Measurements from ENCODE around the gene OCA2.
"Not testable (repeated sequence)": the region's sequence is repeated elsewhere in the genome, so short reads cannot be mapped to it uniquely, and the experiment has no call there.

Gene OCA2

DNA sequence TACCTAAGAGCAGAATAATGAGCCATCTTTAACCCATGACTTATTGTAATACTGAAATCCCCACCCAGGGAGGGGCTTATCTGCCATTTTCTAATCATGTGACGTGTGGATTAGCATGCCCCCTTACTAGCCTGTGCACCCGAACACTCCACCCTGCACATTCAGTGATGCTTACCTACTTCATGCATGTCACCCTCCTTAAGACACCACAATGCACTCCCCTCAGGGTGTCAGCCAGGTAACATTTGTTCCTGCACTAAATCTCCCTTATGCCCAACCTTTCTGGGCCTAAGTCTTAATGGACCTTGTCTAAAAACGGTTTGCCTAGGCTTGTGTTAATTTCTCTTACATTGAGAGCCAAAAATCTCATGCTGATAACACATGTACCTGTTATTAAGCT lies 336.6 kb downstream of the OCA2 start:
- no peak for DNase-seq

DNA sequence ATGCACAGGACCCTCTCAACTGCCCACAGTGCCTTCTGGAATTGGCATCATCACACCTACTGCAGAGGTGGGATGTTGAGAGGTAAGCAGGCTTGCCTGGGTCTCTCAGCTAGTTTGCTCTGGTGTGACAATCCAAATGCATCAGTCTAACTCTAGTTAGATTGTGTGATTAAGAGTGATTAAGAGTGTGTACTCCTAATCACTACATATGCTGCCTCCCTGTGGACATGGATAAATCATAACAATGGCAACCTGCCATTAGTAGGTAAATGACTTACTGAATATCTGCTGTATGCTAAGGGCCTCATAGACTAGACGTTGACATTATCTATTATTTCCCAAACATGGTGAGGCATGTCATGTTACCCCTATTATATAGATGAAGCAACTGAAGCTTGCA lies 342.1 kb downstream of the OCA2 start:
- DNase-seq, result no peak

DNA sequence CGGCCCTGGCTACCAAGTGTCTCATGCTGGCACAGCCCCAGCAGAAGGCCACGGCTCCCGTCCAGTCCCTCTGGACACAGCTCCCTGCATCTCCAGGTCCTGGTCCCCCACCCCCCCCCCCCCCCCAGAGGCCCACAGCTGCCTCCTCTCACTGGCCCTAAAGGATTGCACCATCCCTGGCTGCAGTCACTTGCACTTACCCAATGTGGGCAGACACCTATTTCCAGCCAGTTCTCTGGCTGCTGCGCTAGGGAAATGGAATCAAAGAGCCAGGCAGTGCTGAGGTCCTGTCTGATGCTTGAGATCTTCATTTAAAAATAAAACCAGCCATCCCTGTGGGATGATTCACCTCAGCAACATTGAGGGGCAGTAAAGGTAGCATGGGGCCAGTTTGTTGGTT lies 346.4 kb downstream of the OCA2 start:
- DNase-seq, result no peak

DNA sequence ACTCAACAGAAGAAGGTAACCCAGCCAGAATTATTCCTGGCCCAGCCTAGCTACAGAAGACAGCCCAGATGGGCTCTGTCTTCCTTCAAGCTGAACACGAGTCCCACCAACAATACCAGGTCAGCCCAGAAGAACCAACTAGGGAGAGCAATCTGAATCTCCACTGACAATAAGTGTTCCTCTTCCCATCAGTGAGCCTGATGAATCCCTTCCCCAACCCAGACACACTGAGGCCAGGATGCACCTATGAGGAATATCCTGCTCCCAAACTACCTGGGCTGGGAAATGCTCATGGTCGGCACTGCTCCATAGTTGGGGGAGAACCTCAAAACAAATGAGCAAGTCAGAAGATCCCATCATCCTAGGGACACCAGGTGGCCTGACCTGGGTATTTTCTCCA lies 351.1 kb downstream of the OCA2 start:
- DNase-seq, result no peak

DNA sequence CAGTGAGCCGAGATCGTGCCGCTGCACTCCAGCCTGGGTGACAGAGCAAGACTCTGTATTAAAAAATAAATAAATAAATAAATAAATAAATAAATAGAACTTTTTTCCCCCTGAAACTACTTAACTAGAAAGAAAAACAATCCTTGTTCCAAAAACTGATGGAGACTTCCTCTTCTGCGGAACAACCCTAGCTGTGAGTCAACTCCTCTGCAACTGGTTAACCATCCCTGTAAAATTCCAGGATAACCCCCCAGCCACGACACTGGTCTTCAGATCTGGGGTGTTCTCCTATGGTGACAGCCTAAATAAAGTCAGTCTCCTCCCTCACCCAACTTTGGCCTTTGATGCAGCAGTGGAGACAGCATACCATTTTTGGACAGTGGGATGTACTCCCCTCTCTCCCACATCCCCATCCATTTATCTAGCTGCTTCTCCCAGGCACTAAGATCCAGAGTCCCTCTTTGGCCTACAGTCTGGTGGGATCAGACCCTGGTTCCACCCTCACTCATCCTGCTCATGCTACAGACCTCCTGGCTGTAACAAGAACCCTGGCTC lies 352.6 kb downstream of the OCA2 start:
- DNase-seq, result no peak

DNA sequence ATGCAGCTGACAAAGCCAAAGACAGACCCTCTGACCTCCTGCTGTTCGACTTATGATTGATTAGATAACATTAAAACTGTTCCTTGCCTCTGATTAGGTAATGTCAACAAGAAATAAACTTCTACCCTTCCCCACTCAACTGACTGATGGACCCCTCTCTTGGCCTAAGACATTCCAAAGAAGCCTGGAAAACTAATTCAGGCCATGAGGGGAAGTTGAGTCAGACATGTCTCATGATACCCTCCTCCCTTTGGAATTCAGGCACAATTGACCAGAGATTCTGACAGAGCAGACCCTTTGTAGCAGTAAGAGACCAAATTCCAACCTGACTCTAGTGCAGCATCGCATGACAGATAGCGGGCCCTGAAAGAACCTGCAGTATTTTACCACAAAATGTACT lies 354.5 kb downstream of the OCA2 start:
- DNase-seq, result no peak

DNA sequence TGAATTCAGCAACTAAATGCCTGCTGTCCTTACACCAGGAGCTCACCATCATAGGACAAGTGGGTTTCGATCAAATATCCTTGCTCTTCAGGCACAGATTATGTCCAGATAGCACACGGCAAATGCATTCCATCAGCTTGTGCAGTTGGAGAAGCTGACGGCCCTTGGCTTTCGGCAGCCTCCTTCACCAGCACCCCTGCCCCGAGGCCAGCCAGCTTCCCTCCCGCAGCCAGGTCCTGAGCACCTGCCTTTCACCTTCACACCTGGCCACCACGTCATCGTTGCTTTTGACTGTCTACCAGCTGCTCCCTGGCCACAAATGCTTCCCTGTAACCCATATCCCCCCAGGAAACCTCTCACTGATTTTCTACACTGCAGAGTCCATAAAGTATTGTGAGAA lies 355.5 kb downstream of the OCA2 start:
- DNase-seq, result no peak

DNA sequence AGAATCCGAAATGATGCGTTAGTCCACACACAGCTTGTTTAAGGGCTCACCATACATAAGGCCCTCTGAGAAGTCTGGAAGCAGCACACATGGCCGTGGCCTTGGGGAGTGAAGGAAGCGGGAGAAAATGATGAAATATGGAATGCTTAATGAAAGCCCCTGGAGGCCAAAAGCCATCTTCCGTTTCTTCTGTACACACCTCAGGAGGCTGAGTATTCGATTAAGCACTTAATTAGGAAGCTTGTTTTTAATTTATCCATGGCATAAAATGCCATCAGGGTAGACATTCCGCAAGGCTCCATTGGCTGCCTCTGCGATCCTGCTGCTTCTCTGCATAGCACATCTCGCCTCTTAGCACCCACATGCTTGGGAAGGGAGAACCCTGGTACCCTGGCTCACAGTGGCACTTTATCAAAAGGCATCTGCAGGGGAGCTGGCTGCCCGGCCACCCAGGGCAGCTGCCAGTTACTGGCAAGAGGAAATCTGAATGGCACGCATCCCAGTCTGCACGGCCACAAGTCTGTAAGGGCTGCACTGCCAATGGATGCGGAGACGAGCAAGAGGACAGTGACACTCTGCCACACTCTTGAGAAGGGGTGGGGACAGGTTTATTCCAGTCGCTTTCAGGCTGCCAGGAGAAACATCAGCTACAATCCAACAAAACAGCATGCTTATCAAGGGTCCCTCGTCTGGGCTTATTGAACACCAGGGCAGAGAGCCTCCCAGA lies 356.2 kb downstream of the OCA2 start:
- no peak for DNase-seq

DNA sequence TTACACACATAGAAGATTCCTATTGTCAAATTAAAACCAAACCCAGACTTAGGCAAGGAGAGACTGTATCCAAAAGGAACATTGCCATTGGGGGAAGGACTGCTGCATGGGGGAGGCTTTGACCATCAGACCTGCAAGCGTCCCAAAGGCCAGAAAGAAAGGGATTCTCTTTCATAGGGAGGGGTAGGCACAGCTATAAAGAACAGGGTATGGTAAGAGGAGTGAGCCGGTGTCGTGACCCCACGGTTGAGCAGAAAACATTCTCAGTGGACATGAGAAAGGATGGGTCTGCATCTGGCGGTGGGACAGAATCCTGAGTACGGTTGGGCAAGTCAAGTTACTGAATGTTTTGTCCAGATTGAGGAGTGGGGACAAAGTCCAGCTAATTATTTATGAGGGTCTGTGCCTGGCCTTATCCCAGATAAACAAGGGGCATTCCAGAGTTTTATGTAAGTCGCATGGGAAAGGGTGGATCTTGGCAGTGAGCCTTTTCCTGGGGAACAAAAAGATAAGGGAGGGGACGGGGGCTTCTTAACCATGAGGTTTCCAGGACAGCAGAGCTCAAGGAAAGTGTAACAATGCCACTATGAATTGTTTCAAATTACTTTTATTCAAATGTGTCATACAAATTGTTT lies 357.8 kb downstream of the OCA2 start:
- DNase-seq, result no peak

DNA sequence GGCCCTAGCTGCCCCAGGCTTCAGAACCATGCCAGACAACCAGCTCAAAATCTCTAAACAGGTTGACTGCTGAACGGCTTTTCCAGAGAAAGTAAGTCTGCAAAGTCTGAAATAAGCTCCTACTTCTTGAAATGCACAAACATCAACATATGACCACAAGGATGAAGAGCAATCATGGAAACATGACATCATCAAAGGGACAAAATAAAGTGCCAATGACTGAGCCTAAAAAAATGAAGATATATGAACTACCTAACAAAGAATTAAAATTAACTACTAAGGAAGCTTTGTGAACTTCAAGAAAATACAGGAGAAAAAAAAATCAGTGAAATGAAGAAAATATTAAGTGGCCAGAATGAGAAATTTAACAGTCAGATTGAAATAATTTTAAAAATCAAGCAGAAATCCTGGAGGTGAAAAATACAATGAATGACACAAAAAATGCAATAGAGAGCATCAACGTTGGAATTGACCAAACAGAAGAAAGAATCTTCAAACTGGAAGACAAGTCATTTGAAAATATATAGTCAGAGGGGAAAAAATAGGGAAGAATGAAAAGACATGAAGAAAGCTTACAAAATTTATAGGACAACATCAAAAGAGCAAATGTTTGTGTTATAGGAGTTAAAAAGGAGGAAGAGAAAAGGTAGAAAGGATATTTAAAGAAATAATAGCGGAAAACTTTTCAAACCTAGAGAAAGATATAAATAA lies 364.2 kb downstream of the OCA2 start:
- no peak for DNase-seq

DNA sequence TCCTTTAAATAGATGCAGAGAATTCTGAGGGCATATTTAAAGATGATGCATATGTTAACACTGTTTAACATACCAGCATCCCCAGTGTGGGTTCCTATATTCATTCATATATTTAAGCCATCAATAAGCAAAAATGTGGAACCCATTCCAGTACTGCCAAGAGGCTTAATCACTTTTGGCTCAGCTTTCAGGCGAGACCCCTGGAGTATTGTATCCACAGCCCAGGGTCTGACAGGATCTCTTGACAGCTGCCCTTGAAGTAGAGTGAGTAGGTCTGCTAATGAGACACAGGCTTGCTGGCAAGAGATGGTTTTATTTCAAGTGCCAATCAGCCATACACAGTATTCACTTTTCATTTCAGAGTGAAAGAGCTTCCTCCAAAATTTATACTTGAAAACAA lies 367.3 kb downstream of the OCA2 start:
- no peak for DNase-seq

DNA sequence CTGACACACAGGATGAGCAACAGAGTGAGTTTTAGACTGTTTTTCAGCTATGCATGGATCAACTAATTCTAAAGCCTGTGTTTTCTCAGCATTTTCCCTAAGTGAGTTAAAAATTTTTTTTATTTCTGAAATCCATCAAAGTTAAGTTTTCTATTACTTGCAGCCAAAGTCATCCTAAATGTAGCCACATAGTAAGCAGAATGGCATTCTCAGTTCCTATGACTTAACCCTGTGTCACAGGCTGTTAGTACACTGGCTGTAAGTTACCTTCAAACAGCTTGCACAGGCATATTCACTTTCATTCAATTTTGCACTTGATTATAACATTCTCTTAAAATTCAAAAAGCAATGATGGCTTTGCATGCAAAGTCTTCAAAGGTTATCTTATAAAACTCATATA lies 368.2 kb downstream of the OCA2 start:
- no peak for DNase-seq

DNA sequence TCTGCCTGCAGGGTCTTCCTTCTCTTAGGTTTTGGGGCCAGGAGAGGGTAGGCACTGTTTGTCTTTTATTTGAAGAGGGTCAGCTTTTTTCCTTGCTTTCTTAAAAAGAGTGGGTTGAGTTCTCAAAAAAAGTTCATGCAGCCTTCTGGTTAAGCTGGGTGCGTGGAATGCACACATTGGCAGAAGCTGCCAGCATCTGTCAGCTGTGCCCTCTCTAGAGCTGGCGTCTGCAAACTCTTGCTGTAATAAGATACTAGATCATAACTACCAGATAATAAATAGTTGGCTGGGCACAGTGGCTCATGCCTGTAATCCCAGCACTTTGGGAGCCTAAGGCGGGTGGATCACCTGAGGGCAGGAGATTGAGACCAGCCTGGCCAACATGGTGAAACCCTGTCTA lies 373.4 kb downstream of the OCA2 start:
- DNase-seq, result no peak

DNA sequence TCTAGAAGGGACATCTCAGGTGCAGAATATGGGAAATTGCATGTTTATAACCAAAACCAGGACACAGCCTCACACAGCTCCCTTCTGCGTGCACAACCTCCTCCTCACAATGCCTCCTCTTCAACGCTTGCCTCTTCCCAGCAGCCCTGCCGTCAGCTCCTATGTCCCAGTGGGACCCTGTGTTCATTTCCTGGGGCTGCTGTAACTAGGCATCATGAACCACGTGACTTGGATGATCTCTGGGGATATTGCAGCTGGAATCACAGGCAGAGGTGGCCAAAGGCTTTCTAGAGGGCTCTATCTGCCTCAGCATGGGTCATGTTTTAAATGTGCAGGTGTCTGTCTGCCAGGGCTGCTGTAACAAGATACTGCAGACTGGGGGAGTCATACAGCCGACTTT lies 375.3 kb downstream of the OCA2 start:
- no peak for DNase-seq

DNA sequence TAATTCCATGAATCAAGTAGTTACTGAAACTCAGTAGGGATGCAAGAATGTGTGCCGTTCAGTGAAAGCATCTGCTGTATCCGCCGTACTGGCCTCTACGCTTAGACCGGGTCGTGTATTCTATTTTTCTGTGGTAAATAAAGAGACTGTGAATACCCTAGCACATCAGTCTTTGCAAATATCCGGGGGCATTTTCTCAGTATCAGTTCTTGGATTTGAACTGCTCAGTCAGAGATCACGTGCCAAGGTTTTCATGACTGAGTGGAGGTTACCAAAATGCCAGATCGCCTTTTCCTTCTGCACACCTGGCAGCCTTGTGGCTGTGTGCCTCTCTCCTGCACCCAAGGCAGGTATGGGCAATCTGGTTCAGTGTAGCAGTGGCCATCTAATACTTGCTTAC lies 377.0 kb downstream of the OCA2 start:
- no peak for DNase-seq

DNA sequence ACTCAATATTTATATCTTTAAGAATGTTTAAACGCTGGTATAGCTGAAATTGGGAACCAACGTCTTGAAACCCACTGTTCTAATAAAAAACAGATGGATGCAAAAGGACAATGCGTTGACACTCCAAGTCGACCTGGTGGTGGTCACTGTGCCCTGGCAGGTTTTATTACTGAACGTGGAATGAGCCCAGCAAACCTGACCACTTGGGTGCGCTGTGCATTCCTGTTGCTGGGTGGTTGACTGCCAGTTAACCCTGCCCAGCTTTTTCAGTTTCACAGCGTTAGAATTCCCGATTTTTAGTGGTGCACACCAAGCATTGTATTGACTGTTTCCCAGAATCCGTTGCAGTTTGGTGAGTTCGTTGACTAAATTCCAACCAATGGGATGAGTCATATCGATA lies 384.4 kb downstream of the OCA2 start:
- DNase-seq, result no peak

DNA sequence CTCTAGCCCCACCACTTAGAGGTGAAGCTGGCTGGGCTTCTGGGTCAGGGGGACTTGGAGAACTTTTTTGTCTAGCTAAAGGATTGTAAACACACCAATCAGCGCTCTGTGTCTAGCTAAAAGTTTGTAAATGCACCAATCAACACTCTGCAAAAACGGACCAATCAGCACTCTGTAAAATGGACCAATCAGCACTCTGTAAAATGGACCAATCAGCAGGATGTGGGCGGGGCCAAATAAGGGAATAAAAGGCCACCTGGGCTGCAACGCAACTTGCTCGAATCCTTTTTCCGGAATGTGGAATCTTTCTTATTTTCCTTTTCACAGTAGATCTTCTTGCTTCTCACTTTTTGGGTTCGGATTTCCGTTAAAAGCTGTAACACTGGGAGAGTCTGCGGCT lies 385.3 kb downstream of the OCA2 start:
- not testable (repeated sequence) for DNase-seq

DNA sequence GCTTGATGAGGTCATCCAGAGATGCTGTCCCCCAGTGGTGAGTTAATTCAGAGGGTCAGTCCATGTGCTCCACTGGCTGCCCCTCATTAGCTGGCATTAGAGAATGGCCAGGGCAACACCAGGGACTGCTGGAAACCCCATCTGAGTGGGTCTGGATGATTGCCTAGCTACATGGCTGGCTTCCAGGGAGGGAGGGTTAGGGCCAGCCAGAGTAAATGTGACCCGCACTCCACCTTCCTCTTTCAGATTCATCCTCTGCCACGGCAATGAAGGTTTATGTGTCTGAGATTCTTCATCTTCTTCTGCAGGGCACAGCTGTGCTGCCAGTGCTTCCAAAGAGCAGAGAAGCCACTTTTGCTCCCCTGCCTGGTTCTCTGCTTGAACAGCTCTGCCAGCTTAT lies 391.9 kb downstream of the OCA2 start:
- no peak for DNase-seq

DNA sequence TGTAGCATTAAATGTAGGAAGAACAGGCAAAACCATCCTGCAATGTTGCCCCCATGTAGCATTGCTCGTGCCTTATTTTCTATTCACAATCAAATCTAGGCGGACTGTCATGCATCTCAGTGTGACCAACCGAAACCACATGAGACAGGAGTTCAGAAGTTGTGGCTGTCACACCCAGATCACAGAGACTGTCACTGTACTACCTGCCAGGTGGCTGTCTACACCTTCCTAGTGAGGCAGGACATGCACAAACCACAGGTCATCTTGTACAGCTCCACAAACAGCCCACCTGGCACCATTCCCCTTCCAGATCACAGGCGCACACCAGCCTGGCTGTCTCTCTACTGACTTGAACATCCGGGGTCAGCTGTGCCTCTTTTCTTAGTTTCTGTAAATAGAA lies 392.8 kb downstream of the OCA2 start:
- DNase-seq, result no peak

DNA sequence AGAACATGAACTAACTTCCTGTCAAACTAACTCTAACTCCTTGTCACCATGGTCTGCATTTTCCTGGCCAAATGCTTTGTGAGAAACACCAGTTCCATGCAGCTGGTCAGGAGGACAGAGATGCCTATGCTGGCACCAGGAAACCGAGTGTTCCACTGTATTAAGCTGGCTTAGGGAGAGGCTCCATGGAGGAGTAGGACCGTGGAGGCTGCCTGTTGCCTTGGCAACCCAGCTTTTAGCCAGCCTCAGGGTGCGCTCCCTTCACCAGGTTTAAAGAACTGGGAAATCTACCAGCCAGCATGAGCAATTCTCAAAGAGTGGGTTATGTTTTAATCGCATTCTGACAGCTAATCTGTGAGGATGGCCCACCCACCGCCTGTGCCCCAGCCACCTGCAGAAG lies 394.1 kb downstream of the OCA2 start:
- DNase-seq, result no peak
